Renal cortex interstitium (tissue), 11 donors: ENCODE measurements around the gene ASTL. TPM values are rescaled to one million over a fixed set of nuclear protein-coding genes. Genes with fewer than 3 reads are reported as not detected.

Source experiments
- DNase-seq, 11 donors: peaks; one replicate each; pipeline ENCODE4 v3.0.0-alpha.2; 2013; ENCODE audit warnings: low read depth in 9 of 11, low spot score in 4 of 11; ENCODE audit errors: extremely low read depth in 1 of 11
- polyA plus RNA-seq, 3 donors: library from polyadenylated mRNA; unstranded; fragments of 120-200 nt; gene quantifications; one replicate each; pipeline ENCODE4 v1.2.1, GENCODE V29; 2013; ENCODE audit not compliant: insufficient read length in 3 of 3

The ASTL gene
- polyA plus RNA-seq, 3 donors = 0.17 to 0.20 (median 0.20) TPM

DNA sequence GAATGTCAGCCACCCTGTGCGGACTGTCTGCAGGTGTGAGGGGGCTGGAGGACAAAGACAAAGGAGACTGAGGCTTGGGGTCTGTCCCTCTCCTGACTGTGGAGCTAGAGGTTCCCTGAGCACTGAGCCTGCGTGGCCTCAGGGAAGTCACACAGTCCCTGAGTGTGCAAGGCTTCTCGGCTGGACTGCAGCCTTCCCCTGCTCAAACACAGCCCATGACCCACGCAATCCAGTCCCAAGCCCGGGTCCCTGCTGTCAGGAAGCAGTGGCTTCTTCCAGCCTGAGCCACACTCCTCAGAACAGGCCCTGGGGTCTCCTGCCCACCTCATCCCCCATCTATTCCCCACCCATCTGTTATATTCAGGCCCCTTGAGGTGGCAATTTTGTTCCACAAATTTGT, 2.7 kb downstream of the ASTL start:
- DNase-seq = no peak

DNA sequence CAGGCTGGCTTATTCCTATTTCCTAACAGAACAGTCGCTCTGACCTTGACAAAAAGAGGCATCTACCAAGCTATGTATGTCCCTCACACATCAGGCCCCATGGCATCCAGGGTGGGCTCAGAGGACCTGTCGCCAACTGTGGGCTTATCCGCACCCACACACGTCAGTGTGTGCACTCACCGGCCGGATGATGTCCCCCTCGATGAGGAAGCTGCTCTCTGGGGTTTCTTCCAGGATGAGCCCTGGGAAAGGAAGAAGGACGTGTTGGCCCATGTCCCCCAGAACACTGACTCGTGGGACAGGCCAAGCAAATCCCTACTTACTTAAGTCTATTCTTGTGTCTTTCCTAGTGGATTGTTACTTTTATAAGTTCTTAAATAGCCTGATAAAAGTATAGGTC, 3.1 kb downstream of the ASTL start:
- DNase-seq = no peak

DNA sequence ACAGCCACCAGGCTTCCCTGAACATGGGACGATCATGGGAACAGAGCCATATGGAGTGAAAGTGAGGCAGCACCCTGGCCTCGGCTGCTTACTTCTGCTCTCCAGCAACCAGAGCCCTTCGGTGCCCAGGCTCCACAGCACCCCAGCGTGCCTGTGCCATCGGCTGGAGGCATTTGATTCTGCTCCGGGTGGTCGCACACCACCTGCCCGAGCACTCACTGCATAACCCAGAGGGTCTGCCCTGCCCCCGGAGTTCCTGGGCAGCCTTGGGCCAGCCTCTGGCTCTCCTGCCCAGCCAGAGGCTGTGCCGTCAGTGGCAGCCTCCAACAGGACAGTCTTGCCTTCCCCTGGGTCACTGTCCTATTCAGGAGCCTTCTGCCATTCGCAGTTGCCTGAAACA, 3.9 kb downstream of the ASTL start:
- no peak for DNase-seq

DNA sequence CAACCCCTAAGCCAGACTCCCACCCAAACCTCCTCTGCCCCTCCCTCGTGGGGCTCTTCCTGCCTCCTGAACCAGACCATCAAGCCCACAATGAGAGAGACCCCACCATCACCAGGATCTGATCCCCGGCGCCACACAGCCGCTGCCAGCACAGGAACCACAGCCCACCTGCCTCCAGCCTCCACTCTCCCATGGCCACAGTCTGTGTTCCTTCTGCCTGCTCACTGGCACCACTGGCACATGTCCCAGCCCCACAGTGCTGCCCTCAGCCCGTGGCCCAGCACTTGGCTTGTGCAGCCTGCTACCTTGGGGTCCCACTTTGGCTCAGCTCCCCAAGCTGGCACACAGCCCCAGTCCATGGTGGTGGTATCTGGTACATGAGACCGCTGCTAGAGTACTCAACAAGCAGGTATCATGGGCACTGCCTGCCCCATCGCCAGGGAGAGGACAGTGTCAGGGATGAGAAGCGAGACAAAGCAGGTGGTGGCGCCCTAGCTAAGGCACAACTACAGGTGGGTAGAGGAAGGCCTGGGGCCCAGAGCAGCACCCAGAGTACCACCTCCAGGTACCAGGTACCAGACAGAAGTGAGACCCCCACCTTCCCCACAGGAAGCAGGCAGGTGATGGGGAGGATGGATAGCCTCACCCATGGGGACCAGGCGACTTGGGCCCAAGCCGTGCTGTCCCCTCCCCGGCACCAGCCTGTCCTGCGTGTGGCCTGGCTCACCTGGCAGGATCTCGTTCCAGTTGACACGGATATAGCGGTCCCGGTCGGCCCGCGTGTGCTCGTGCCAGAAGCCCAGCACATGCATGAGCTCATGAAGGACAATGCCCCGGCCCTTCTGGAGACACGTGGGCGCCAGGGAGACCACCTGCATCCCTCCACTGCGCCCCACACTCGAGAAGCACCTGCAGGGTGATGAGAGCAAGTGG, 6.2 kb downstream of the ASTL start:
- DNase-seq = no peak

DNA sequence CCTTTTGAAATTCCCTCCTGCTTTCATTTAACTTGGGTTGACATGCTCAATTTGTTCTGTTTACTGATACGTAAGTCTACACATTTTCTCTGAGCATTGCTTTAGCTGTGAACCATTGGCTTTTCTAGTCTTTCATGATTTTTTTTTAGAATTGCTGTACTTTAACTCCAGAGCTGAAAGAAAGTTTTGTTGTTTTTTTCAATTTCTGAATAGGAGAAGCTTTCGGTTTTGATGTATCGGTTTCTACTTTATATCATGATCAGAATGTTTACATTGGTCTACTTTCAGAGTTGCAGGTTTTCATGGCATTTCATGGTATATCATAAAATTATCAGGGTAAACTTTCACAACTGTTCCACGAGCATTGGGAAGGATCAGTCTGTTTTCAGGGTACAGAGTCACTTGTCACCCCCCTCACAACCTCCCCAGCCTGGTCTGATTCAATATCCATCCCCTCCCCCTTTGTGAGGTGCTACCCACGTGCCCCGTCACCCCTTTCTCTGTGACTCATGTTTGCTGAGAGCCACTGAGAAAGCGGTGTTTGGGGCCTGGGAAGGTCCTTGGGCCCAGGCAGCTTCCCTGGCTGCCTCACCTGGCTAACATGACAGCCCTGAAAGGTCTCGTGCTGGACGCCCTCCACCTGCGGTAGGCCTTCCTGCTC, 7.0 kb downstream of the ASTL start:
- no peak for DNase-seq

DNA sequence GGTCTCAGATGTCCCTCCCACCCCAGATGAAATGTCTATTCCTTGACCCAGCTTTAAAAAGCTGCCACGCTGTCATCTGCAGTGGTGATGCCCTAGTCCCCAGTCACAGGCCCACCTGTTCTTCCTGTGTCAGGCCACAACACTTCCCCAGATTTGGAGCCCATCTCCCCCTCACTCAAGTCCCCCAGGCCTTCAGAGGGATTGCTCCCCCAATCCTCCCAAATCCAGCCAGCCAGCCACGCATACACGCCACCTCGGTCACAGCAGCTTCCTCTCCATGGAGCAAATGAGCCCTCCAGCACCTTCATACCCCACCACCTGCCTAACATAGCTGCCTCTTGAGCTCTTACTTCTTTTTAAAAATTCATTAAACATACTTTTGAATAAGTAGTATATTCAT, 7.8 kb downstream of the ASTL start:
- no peak for DNase-seq

DNA sequence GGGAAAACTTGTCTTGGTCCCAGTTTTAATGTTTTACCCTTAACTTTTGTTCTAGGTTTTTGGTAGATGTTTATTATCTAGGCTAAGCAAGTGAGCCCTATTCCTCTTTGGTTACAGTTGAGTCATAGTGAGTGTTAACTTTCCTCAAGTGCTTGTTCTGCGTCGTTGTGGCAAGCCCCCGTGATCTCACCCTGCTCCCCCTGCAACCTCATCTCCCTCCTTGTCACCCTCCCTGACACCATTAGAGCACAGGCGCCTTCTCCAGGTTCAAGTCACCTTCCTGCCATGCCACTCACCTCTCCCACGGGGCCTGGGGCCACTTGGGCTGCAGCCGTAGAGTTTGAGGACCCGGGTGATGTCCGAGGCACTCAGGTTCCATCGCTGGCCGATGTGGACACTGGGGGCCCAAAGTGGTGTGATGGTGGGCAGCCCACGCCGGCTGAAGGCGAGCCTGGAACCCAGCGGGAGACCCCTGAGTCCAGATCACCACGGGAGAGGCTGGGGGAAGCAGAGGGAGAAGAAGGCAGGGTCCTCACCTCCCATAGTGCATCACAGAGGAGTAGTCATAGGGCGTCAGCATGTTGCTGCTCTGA, 8.7 kb downstream of the ASTL start:
- no peak for DNase-seq

DNA sequence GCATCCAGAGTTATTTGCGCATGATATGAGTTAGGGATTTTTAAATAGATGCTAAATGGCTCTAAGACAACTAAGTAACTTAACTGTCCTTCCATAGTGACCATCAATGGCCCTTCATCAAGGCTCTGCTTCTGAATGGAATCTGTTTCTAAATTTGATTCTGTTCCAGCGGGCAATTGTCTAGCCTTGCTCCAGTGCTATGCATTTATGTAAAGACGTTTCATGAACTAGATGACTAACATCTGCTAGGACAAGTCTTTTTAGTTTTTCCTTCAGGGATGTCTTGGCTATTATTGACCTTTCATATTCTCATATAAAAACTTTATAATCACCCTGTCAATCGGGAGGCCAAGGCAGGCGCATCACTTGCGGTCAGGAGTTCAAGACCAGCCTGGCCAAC, 9.8 kb downstream of the ASTL start:
- DNase-seq = no peak

DNA sequence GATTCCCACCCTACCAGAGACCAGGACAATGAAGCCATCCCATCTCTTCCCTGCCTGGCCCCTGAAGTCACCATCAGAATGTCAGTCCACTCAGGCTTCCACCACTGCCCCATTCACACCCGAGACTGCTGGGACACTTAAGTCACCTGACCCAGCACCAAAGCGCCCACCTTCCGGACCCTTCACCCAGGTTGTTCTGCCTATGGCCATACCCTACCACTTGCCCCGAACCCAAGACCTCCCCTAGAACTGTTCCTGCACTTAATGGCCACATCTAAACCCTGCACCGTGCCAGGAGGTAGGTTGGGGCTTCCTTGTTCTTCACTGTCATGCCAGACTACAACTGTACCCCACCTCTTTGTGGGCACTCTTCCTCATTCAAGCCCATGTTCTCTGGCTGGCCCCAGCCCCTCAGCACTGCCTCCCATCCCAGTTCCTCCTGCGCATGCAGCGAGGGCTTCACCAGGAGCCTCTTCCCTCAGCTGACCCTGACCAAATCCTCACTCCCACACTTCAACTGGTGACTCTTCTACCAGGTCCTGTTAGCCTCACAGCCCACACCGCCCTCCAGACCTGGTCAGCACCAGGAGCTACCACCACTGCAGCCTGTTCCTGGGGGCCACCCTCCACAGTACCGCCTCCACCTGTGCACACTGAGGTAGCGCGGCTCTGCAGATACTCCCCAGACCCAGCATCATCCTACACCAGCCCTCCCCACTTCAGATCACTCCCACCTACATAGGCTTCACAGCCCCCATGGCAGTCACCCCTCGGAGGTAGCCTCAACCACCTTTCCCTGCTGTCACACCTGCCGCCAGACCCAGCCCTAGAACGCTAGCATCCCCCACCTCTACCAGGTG, 13.7 kb downstream of the ASTL start:
- no peak for DNase-seq

DNA sequence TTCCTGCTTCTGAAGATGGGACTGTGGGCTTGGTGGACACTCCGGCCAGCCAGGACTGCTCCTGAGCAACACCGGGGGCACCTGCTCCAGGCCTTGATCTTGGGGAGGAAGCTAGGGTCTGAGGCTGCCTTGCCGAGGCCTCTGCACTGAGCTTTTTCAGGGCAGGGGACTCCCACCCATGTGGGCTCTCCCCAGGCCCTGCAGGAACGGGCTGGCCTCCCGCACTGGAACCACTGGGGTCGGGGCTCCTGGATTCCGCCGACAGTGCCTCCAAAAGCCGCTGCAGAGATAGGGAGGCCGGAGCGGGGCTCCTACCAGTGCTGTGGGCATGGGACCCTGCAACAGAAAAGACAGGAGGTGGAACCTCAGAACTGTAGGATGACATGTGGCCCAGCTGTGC, 14.4 kb downstream of the ASTL start:
- no peak for DNase-seq

DNA sequence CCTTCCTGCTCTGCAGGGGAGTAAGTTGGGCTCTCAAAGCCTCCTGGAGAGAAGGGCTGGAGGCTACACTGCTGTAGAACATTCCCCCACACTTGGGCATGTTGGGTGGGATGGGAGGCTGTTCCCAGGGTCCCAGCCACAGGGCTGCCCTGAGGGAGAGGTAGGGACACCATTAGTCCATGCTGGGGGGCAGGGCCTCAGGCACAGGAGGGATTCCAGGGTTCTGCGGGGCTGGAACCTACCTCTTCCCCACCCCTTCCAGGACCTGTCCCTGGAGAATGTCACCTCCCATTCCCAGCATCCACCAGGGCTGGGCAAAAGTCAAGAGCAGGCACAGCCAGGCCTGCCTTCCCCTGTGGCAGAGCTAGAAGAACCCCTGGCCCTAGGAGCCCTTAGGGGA, 15.0 kb downstream of the ASTL start:
- DNase-seq = no peak

DNA sequence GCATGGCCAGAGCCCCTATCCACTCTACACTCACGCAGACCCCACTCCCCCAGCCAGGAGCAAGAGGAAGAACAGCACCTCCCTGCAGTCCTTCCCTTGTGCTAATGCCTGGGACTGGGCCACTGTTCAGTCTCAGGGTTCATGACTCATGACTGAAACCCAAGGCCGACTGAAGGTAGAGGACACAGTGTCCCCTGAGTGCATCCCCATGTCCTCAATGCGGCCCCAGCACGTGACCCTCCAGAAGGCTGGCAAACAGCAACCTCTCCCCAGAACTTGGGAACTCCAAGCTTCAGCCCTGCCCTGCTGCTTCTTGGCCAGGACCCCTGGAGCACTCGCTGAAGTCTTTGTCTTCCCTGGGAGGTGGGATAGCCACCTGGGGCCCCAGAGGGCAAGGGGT, 15.9 kb downstream of the ASTL start:
- no peak for DNase-seq

DNA sequence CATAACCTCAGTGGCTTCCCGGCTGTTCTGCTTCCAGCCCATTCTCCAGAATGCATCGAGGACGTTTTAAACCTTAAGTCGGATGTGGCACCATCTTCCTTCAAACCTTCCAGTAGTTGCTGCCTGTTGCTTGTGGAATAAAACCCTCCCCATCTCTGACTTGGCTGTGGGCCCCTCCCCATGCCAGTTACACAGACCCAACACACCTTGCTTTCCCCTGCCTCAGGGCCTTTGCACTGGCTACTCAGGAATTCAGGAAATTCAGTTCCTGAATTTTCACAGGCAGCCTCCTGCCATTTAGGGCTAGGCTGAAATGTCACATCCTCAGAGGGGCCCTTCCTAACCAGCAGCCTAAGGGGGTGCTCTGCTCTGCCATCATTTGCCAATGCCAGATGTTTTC, 16.9 kb downstream of the ASTL start:
- no peak for DNase-seq

DNA sequence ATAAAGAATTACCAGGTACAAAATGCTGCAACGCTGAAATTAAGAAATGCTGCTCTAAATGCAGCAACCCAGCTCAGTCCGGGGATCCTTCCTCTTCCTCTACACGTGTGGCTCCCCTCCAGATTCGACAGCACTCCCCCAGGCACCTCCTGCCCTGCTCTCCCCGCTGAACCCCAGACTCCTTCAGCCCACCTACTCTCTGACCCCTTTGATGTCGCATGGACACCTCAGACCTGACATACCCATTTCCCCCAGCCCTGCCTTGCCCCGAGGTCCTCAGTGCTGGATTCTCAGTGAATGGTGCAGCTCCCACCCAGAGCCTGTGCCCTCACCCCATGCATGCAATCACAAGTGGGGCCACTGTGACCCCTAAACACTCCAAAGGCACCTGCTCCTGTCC, 17.3 kb downstream of the ASTL start:
- no peak for DNase-seq

DNA sequence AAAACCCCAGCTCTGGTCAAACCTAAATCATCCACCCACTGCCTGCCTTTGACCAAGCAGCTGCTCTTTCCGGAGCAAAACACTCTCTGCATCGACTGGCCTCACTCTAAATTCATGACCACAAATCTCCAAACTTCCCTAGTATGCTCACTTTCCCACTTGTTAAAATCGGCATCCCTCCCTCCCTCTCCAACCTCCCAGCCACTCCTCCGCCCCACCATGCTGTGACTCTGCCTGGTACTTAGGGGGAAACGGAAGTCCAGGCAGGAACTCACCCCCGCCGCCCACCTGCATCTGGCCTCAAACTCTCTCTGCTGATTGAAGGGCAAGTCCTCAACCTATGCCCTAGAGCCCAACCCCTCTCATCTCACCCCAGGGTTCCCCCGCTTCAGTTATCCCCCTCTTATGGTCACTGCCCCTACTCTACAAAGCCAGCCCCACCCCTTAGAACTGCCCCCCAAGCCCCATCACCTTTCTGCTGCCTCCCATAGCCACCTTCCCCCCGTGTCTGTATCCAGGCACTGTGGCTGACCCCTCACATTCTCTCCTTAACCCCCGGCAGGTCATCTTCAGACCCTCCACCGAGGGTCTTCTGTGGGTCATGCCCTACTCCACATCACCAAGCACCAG, 18.1 kb downstream of the ASTL start:
- no peak for DNase-seq

DNA sequence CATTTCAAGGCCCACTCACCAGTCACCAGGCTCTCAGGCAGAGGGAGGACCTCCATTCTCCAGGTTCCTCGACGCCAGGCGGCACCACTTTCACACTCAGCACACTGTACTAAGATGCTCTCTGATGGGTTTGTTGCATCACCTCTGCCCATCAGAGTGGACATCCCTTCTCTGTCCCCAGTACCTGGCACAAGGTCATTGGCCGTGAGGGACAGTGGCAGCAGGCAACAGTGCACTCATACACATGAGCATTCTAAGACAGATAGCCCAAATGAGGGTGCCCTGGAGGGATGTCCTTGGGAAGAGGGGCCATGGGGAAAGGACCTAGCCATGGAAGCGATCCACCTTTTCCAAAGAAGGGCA, 18.9 kb downstream of the ASTL start:
- DNase-seq = no peak

DNA sequence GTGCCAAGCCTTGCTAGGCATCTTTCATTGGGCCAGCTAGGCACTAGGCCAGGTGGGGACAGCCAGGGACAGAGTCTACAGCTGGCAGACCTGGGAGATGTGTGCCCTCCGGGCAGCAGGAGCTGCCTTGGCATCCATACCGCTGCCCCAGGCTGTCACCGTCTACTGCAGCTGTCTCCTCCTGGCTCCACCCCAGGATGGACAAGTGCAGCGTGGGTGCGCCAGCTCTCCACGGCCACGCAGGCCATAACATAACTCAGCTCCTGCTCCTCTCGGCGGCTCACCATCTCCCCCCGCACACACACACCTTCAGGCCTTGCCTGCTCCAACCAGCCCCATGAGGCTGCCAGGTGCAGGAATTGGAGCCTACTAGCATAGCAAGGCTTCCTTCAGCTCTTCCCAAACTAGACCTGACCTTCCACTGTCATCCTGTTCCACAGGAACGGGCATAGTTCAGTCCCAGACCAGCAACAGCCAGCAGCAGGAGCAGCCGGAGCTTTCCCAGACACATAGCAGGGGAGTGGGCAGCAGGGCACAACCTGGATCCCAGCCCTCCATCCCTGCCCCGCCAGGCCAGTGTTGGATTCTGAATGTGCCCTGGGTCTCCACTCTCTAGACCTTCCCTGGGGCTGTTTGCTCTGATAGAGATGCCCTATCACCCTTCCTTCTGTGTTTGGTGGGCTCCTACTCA, 19.5 kb downstream of the ASTL start:
- DNase-seq = no peak
